Mesenchymal stem cell (in vitro differentiated cells and primary cell): ENCODE data around the gene MORN3.
"Not testable (repeated sequence)": the region's sequence is repeated elsewhere in the genome, so short reads cannot be mapped to it uniquely, and the experiment has no call there.

Source experiments
- DNase-seq: peaks from one replicate; pipeline ENCODE4 v3.0.0-alpha.2; 2013
- H2AFZ ChIP-seq: one replicate; pipeline ENCODE4 v1.6.1; 2013; ENCODE audit warnings: low read depth, mild to moderate bottlenecking, control low read depth, inconsistent platforms, low read length, moderate library complexity
- H2AK5ac ChIP-seq: 2 replicates; pipeline ENCODE4 v1.6.1; 2013; ENCODE audit warnings: low read length, moderate library complexity, mild to moderate bottlenecking, inconsistent platforms; ENCODE audit not compliant: severe bottlenecking
- H2BK120ac ChIP-seq: one replicate; pipeline ENCODE4 v1.6.1; 2013; ENCODE audit warnings: low read depth, mild to moderate bottlenecking, inconsistent platforms, low read length, moderate library complexity
- H2BK12ac ChIP-seq, 2 experiments: one replicate each; pipeline ENCODE4 v1.6.1; 2013; ENCODE audit warnings: inconsistent platforms in 2 of 2, low read length in 2 of 2, mild to moderate bottlenecking in 2 of 2, moderate library complexity in 2 of 2, control low read depth in 1 of 2
- H2BK15ac ChIP-seq: one replicate; pipeline ENCODE4 v1.6.1; 2013; ENCODE audit warnings: mild to moderate bottlenecking, low read depth, inconsistent platforms; ENCODE audit not compliant: poor library complexity, severe bottlenecking
- H2BK5ac ChIP-seq: 2 replicates; pipeline ENCODE4 v1.6.1; 2013; ENCODE audit warnings: low read depth, mild to moderate bottlenecking, low read length, control low read depth, inconsistent platforms; ENCODE audit not compliant: poor library complexity, severe bottlenecking
- H3K14ac ChIP-seq, 2 experiments: one replicate each; pipeline ENCODE4 v1.6.1; 2013; ENCODE audit warnings: inconsistent platforms in 2 of 2, low read length in 2 of 2, control low read depth in 1 of 2, mild to moderate bottlenecking in 1 of 2, moderate library complexity in 1 of 2
- H3K18ac ChIP-seq, 2 experiments: one replicate each; pipeline ENCODE4 v1.6.1; 2013; ENCODE audit warnings: inconsistent platforms in 2 of 2, low read length in 2 of 2, control low read depth in 1 of 2, low read depth in 1 of 2, mild to moderate bottlenecking in 1 of 2
- H3K23ac ChIP-seq, 2 experiments: one replicate each; pipeline ENCODE4 v1.6.1; 2013; ENCODE audit warnings: inconsistent platforms in 2 of 2, low read length in 2 of 2, mild to moderate bottlenecking in 2 of 2, moderate library complexity in 2 of 2, control low read depth in 1 of 2
- H3K27ac ChIP-seq: 2 replicates; pipeline ENCODE4 v1.5.1; 2013; ENCODE audit warnings: mild to moderate bottlenecking, moderate library complexity, low read length, control low read depth, inconsistent platforms; ENCODE audit not compliant: poor library complexity, severe bottlenecking
- H3K27me3 ChIP-seq, 2 experiments: 2 replicates each; pipeline versions ENCODE4 v1.6.1 to v1.7.0; 2013; ENCODE audit warnings: low read length in 2 of 2, mild to moderate bottlenecking in 2 of 2, moderate library complexity in 2 of 2, control low read depth in 1 of 2, inconsistent platforms in 1 of 2; ENCODE audit not compliant: control insufficient read depth in 1 of 2, insufficient read depth in 1 of 2
- H3K36me3 ChIP-seq, 2 experiments: 2 replicates each; pipeline versions ENCODE4 v1.6.1 to v1.7.0; 2013; ENCODE audit warnings: low read length in 2 of 2, control low read depth in 1 of 2, inconsistent platforms in 1 of 2, low read depth in 1 of 2, mild to moderate bottlenecking in 1 of 2; ENCODE audit not compliant: insufficient read depth in 2 of 2, control insufficient read depth in 1 of 2
- H3K4ac ChIP-seq, 2 experiments: one replicate each; pipeline ENCODE4 v1.6.1; 2013; ENCODE audit warnings: inconsistent platforms in 2 of 2, low read length in 2 of 2, mild to moderate bottlenecking in 2 of 2, moderate library complexity in 2 of 2, control low read depth in 1 of 2, low read depth in 1 of 2
- H3K4me1 ChIP-seq: 2 replicates; pipeline ENCODE4 v1.6.1; 2013; ENCODE audit warnings: low read depth, low read length, control low read depth; ENCODE audit not compliant: control insufficient read depth, insufficient read depth
- H3K4me2 ChIP-seq: 2 replicates; pipeline ENCODE4 v1.6.1; 2013; ENCODE audit warnings: low read length, mild to moderate bottlenecking, inconsistent platforms; ENCODE audit not compliant: poor library complexity, severe bottlenecking
- H3K4me3 ChIP-seq, 2 experiments: 2 replicates each; pipeline versions ENCODE4 v1.5.1 to v1.7.0; 2013; ENCODE audit warnings: low read length in 2 of 2, mild to moderate bottlenecking in 2 of 2, control low read depth in 1 of 2, low read depth in 1 of 2; ENCODE audit not compliant: insufficient read depth in 1 of 2
- H3K79me1 ChIP-seq: replicated peaks from 2 replicates; pipeline ENCODE4 v1.6.1; 2013; ENCODE audit warnings: mild to moderate bottlenecking, control low read depth, low read length, inconsistent platforms; ENCODE audit not compliant: poor library complexity, severe bottlenecking
- H3K9ac ChIP-seq: 2 replicates; pipeline ENCODE4 v1.7.0; 2013; ENCODE audit warnings: mild to moderate bottlenecking, low read length, moderate library complexity
- H3K9me3 ChIP-seq: 2 replicates; pipeline ENCODE4 v1.7.0; 2013; ENCODE audit warnings: mild to moderate bottlenecking, low read length; ENCODE audit not compliant: control insufficient read depth
- H4K8ac ChIP-seq: one replicate; pipeline ENCODE4 v1.6.1; 2013; ENCODE audit warnings: inconsistent platforms, mild to moderate bottlenecking, low read length, moderate library complexity
- H4K91ac ChIP-seq: one replicate; pipeline ENCODE4 v1.6.1; 2013; ENCODE audit warnings: mild to moderate bottlenecking, low read length, inconsistent platforms
- WGBS: methylation state at CpG from one replicate; pipeline ENCODE4 v1.1.7; 2013; ENCODE audit warnings: mixed read lengths; 5-methylcytosine and 5-hydroxymethylcytosine counted together

MORN3 gene

DNA sequence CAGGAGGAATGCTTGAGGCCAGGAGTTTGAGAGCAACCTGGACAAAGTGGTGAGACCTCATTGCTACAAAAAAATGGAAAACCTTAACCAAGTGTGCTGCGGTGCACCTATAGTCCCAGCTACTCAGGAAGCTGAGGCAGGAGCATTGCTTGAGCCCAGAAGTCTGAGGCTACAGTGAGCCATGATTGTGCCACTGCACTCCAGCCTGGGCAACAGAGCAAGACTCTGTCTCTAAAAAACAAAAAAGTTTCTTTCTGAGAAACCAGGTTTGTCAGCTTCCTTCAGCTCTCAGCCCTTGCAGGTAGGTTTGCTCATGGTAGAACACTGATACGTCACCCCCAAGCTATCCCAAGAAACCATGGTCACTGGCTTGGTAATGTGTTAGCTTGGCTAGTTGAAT is 20.0 kb upstream of the MORN3 start:
- Histone ChIP-seq H3K79me1 (no peaks in the 10 kb centered on the region), H3K36me3 (no peaks in the 10 kb centered on the region), H3K9ac (no peak overlapping the region), H3K4me1 (peaks cover 8% of the 10 kb centered on the region), H2AK5ac (no peak overlapping the region), H3K14ac (no peak overlapping the region), H3K4me2 (no peak overlapping the region), H3K18ac (no peak overlapping the region), H2BK5ac (no peak overlapping the region), H3K23ac (no peak overlapping the region), H2BK120ac (no peak overlapping the region), H3K27me3 (peaks cover 0 to 5% of the 10 kb centered on the region in 2 experiments), H4K91ac (no peak overlapping the region), H3K4me3 (no peak overlapping the region), H4K8ac (no peak overlapping the region), H3K9me3 (no peaks in the 10 kb centered on the region), H3K27ac (no peak overlapping the region), H2BK12ac (no peak overlapping the region), H2BK15ac (no peak overlapping the region), H3K4ac (no peak overlapping the region), H2AFZ (no peak overlapping the region)
- DNase-seq: no peak
- 97% methylated on average over 2 of the region's 2 CpGs for WGBS

DNA sequence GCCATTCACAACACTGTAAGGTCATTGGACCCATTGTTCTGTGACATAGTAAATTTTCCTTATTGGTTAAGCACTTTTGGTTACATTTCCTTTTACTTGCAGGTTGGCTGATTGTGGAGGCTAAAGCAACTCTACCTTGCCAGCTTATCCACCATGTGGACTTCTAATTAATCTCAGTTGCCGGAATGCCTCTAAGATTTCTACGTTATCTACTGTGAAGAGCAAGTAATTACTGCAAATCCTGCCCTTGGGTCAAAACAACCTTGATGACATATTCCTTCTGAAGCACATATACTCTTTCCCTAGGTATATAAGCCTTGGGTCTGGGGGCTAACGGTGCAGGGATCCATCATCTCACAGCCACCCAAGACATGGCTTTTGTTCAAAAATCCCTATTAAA is 19.5 kb upstream of the MORN3 start:
- Histone ChIP-seq H3K79me1 (no peaks in the 10 kb centered on the region), H2BK5ac (no peak overlapping the region), H2BK12ac (no peak overlapping the region), H3K9ac (no peak overlapping the region), H3K4ac (no peak overlapping the region), H3K4me2 (no peak overlapping the region), H3K27me3 (peaks cover 0 to 5% of the 10 kb centered on the region in 2 experiments), H2AFZ (no peak overlapping the region), H3K9me3 (no peaks in the 10 kb centered on the region), H3K18ac (no peak overlapping the region), H3K4me1 (peaks cover 8% of the 10 kb centered on the region), H3K4me3 (no peak overlapping the region), H2AK5ac (no peak overlapping the region), H4K91ac (no peak overlapping the region), H4K8ac (no peak overlapping the region), H3K14ac (no peak overlapping the region), H3K36me3 (no peaks in the 10 kb centered on the region), H2BK15ac (no peak overlapping the region), H2BK120ac (no peak overlapping the region), H3K23ac (no peak overlapping the region), H3K27ac (no peak overlapping the region)
- no peak for DNase-seq
- 95% methylated on average over 3 of the region's 3 CpGs for WGBS

DNA sequence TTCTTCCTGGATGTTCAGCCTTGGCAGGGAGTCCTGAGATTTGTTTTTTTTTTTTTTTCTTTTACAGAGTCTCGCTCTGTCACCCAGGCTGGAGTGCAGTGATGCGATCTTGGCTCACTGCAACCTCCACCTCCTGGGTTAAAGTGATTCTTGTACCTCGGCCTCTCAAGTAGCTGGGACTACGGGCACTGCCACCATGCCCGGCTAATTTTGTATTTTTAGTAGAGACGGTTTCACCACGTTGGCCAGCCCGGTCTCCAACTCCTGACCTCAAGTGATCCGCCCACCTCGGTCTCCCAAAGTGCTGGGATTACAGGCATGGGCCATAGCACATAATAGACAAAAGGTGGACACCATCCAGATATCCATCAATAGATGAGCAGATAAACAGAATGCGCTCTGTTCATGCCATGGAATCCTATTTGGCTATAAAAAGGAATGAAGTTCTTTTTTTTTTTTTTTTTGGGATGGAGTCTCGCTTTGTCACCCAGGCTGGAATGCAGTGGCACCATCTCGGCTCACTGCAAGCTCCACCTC is 10.3 kb upstream of the MORN3 start:
- not testable (repeated sequence) for H3K9me3 ChIP-seq, H2BK15ac ChIP-seq, H3K9ac ChIP-seq, DNase-seq, H4K91ac ChIP-seq, H3K18ac ChIP-seq, H3K27ac ChIP-seq, H3K4me2 ChIP-seq, H2BK12ac ChIP-seq, H3K79me1 ChIP-seq, H2AK5ac ChIP-seq, H3K23ac ChIP-seq, H2BK120ac ChIP-seq, H3K4ac ChIP-seq, H3K4me3 ChIP-seq, H2AFZ ChIP-seq, H3K36me3 ChIP-seq, H2BK5ac ChIP-seq, H4K8ac ChIP-seq, H3K4me1 ChIP-seq, H3K27me3 ChIP-seq, H3K14ac ChIP-seq
- WGBS: 89% methylated on average over 11 of the region's 13 CpGs

DNA sequence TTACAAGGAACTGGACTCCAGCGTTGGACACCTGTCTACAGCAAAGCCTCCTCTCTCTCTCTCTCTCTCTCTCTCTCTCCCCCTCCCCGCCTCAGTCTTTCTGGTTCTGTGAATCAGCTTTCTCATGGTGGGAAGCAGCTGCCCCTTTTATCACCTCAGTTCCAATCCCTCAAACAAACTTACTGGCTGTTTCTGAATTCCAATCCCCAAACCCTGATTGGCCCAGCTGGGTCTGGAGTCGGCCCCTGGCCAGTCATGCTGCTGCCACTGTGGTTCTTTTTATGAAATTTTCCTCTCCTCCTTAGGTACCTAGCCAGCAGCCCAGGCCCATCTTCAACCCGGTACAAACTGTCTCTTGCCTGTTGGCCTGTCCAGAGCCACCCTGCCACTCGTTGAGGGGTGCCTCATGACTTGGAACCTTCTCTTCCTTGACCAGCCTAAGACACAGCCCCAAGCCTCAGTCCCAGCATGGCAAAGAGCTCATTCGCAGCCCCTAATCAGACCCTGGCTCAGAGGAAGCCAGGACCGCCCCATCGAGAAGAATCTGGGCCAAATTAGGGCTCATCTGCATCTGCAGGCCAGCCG is 9.4 kb upstream of the MORN3 start:
- WGBS: 73% methylated on average over 9 of the region's 9 CpGs
- no peak for DNase-seq
- H3K14ac ChIP-seq: no peak overlapping the region
- no peaks in the 10 kb centered on the region for H3K36me3 ChIP-seq
- H3K9ac ChIP-seq: no peak overlapping the region
- H3K4ac ChIP-seq: no peak overlapping the region
- H3K27me3 ChIP-seq: no peaks in the 10 kb centered on the region
- no peak overlapping the region for H3K27ac ChIP-seq
- H3K18ac ChIP-seq: no peak overlapping the region
- H3K4me2 ChIP-seq: no peak overlapping the region
- H4K8ac ChIP-seq: no peak overlapping the region
- no peak overlapping the region for H2BK15ac ChIP-seq
- no peaks in the 10 kb centered on the region for H3K79me1 ChIP-seq
- no peak overlapping the region for H4K91ac ChIP-seq
- H2BK120ac ChIP-seq: no peak overlapping the region
- no peak overlapping the region for H2AK5ac ChIP-seq
- no peaks in the 10 kb centered on the region for H3K4me1 ChIP-seq
- H2AFZ ChIP-seq: no peak overlapping the region
- no peaks in the 10 kb centered on the region for H3K9me3 ChIP-seq
- H2BK12ac ChIP-seq: no peak overlapping the region
- no peak overlapping the region for H3K4me3 ChIP-seq
- no peak overlapping the region for H3K23ac ChIP-seq
- no peak overlapping the region for H2BK5ac ChIP-seq
